NCI-H2107 treated with DMSO at 0.1 percent for 48 hours (cell line): ENCODE results near the gene STK32A.

Experiments used
- DNase-seq: peaks from one replicate; lab custom pipeline; 2025; ENCODE audit not compliant: unreplicated experiment; lab: John Stamatoyannopoulos, UW

The STK32A gene

GRCh38 chr5:147248561-147248960, 13.7 kb downstream of the STK32A start:
- no peak for DNase-seq

DNA sequence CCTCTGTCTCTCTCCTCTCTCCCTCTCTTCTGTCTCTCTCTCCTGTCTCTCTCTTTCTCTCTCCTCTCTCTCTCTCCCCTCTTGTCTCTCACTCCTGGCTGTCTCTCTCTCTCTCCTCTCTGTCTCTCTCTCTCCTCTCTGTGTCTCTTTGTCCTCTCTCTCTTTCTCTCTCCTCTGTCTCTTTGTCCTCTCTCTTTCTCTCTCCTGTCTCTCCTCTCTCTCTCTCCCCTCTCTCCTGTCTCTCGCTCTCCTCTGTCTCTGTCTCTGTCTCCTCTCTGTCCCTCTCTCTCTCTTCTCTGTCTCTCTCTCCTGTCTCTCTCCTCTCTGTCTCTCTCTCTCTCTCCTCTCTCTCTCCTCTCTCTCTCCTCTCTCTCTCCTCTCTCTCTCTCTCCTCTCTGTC, 25.0 kb downstream of the STK32A start:
- DNase-seq, result no peak

GRCh38 chr5:147267082-147267832, 32.4 kb downstream of the STK32A start:
- DNase-seq, result no peak

DNA sequence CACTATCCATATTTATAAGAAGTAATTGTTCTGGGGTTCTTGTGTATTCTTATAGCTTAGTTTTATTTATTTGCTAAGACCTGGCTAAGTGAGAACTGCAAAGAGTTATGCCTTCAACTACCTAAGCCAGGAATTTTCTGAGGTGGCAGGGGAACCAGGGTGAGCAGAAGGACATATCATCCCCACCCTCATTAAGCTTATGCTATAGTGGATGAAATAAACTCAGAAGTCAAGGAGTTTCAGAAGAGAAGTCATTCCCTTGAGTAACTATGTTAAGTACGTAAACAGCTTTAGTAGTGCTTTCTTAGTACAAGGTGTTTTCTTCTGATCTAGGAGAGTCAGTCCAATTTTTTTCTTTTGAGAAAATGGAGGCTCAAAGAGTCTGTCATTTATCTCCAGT, 41.7 kb downstream of the STK32A start:
- no peak for DNase-seq

DNA sequence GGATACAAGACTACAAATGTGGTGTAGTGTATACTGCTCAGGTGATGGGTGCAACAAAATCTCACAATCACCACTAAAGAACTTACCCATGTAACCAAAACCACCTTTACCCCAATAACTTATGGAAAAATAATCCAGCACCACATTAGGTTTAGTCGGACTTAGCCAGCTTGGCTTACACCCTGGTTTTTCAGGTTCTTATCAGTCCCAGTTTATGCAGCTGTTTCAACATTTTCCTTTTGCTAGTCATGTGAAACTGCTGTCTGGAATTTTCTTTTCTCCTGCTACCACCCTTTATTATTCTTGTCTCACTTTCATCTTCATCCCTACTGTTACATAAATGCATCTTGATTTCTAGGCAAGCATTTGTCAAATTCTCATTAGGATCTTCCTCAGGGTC, 51.5 kb downstream of the STK32A start:
- DNase-seq, result no peak

GRCh38 chr5:147287110-147287509, 52.3 kb downstream of the STK32A start:
- no peak for DNase-seq

DNA sequence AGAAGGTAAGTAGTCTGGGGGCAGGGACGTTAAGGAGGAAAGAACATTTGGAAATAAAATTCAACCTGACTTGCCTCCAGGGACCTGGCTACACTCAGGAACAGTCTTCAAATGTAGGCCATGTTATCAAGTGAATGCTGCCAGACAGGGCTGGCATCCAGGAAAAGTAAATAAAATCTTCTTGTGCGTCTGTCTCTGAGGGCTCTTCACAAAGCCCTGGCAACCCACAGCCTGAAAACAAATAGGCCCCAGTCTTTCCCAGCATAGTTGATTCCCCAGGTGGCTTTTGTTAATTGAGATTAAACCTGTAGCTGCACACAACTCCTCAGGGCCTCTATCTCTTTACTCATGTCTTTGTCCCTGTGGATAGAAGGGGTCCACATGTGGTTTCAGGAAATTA, 55.4 kb downstream of the STK32A start:
- no peak for DNase-seq

DNA sequence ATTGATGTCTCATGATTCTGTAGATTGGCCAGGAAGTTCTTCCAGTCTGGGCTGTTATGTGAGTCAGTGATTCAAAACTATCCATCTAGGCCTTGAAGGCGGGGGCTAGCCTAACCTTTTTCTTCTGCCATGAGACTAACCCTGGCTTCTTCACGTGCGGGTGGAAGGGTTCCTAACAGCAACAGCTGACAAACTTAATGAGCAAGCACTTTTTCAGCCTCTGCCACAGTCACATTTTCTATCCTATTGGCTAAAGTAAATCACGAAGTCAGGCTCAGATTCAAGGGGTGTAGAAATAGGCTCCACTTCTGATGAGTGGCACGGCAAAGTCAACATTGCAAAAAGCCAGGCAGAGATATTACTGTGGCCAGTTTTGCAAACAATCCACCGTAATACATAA, 68.4 kb downstream of the STK32A start:
- no peak for DNase-seq

GRCh38 chr5:147303976-147304375, 69.2 kb downstream of the STK32A start:
- DNase-seq, result no peak

DNA sequence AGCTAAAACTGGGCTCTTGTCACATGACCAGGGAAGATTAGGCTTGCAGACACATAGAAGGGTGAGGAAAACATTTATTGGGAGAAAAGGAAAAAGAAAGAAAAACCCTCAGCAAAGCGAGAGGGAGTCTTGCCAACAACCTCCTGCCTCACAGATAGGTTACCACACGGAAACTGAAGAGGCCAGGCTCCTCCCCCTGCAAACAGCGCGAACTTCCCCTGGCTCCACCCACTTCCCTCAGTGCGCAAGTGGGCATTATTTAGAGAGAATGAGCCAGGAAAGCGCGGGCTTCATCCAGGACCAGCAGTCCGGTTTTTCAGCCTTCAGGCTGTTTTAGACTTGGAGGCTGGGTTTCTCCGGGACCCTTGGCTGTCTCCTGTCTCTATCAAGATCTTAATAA, 70.3 kb downstream of the STK32A start:
- no peak for DNase-seq

DNA sequence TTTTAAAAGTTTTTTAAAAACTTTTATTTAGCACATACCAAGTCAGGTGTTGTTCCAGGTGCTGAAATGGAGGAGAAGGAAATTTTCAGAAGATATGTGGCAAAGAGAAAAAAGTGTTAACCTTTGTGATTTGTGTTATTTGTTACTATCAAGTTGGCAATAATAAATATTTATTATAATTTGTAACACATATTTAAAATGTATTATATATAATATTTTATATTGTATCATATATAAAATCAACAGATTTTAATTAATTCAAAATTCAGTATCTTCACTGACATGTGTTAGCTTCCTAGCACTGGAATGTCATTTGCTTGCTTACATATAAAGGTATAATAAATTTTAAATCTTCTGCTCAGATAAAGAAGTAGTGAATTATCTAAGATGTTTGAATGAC, 71.5 kb downstream of the STK32A start:
- no peak for DNase-seq

- DNase-seq, result no peak
Observed at GRCh38 chr5:147307170-147307569, 72.3 kb downstream of the STK32A start.

DNA sequence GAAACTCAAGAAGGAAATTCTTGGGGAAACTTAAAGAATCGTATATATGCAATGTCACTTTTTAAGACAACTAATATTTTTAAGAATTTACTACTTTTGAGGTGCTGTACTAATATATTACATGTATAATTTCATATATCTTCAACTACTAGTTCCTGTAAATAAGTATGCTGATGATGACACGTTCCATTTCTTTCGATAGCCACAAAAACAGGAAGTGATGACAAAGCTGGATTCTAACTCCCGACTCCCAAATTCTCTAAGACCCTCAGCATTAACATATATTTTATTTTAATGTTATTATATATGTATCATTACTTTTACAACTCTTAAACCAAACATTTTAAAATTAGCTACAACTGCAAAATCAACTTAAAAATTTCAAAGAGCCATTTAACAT, 74.8 kb downstream of the STK32A start:
- DNase-seq, result no peak

DNA sequence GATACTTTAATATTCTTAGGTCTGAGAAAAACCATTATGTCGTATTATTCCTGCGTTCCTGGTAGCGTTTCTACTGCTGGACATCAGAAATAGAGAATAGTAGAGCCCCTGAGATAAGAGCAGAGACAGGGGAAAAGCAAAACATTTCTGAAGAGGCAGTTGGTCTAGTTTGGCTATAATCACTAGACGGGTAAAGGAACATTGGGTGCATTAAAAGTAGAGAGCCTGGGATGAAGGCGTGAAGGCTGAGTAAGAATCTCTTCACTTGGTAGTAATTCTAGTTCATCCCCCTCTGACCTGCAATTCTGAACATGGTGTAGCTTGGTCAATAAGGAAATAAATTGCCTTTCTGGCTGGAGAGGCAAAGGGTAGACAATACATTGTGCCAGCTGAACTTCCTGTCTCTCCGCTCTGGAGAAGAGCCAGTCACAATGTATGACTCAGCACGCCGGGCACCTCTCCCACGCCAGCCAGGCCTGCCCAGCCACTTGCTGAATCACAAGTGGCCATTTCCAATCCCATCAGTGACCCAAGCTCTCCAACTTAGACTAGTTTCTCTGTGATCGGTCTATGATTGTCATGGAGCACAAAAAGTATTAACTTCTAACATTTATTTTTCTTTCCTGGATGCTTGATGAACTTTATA, 75.4 kb downstream of the STK32A start:
- DNase-seq, result no peak

DNA sequence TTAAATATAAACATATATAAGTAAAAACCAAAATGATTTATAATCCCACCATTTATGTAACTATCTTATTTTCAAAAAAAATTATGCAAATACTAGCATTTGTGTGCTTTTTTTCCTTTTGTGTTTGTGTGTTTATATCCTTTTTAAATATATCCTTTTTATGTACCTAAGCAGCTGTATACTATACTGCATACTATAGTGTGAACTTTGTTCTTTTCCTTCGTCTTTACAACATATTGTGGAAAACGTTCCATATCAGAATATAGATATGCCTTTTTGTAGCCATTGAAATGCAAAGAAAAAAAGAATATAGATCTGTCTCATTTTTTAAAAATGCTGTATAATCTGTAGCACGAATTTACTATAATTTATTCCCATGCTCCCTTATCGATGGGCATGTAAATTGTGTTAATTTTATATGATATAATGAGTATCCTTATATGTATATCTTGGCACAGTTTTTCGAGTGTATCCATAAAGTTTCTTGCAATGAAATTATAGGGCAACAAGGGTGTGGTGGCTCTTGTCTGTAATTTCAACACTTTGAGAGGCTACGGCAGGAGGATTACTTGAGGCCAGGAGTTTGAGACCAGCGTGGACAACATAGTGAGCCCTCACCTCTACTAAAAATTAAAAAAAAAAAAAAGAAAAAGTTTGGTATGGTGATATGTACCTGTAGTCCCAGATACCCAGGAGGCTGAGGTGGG, 83.3 kb downstream of the STK32A start:
- no peak for DNase-seq

GRCh38 chr5:147321569-147321968, 86.7 kb downstream of the STK32A start:
- DNase-seq, result peak; percentile 54

- no peak for DNase-seq
Observed at GRCh38 chr5:147327421-147327820, 92.6 kb downstream of the STK32A start.

DNA sequence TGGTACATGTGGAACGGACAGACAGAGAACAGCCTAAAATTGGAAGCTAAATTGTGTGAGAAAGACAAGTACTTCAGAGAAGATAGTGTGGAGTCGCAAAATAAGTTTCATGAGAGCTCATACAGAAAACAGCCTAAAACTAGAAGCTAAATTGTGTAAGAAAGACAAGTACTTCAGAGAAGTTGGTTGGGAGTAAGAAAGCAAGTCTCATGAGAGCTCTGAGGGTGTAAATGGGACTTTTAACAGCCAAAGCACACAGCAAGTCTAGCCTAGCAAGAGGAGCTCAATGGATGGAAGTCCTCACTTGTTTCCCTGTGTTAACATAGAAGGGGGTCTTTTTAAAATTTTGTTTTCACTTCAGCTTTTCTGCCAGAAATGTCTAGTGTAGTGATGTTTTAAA, 93.1 kb downstream of the STK32A start:
- DNase-seq, result no peak

- peak; percentile 81 for DNase-seq
Observed at GRCh38 chr5:147332658-147333057, 97.8 kb downstream of the STK32A start.

- no peak for DNase-seq
Observed at GRCh38 chr5:147336876-147337275, 102.0 kb downstream of the STK32A start.

GRCh38 chr5:147339313-147339712, 104.5 kb downstream of the STK32A start:
- DNase-seq, result no peak

- DNase-seq, result no peak
Observed at GRCh38 chr5:147340941-147341340, 106.1 kb downstream of the STK32A start.
